OCI-LY1 (cell line): ENCODE results near the gene SGO1.

ENCODE experiments used
- H2AFZ ChIP-seq: fragments of 200-600 bp; sonication (generic), shearing (Covaris generic); 2 replicates; pipeline ENCODE4 v1.6.0; 2014; ENCODE audit warnings: antibody characterized with exemption, mild to moderate bottlenecking, low read length
- H3F3A ChIP-seq: fragments of 200-600 bp; sonication (generic), shearing (Covaris generic); 2 replicates; pipeline ENCODE4 v1.6.0; 2014; ENCODE audit warnings: mild to moderate bottlenecking, antibody characterized with exemption, low read length, moderate library complexity; ENCODE audit not compliant: insufficient read depth
- H3K27ac ChIP-seq: fragments of 200-600 bp; sonication (generic); 2 replicates; pipeline ENCODE4 v1.5.1; 2014; ENCODE audit warnings: low read length, mixed run types, mild to moderate bottlenecking, low read depth; ENCODE audit not compliant: poor library complexity, severe bottlenecking
- H3K27me3 ChIP-seq: fragments of 200-600 bp; sonication (generic); 2 replicates; pipeline ENCODE4 v1.6.0; 2014; ENCODE audit warnings: antibody characterized with exemption, mild to moderate bottlenecking, low read length, moderate library complexity; ENCODE audit not compliant: insufficient read depth
- H3K36me3 ChIP-seq: fragments of 200-600 bp; sonication (generic); 2 replicates; pipeline ENCODE4 v1.6.1; 2014; ENCODE audit warnings: mild to moderate bottlenecking, antibody characterized with exemption, low read length, moderate library complexity, mixed read lengths; ENCODE audit not compliant: insufficient read depth
- H3K4me1 ChIP-seq: fragments of 200-600 bp; sonication (generic); 2 replicates; pipeline ENCODE4 v1.5.1; 2014; ENCODE audit warnings: mild to moderate bottlenecking, low read length, moderate library complexity; ENCODE audit not compliant: insufficient read depth, severe bottlenecking
- H3K4me2 ChIP-seq: fragments of 200-600 bp; sonication (generic), shearing (Covaris generic); 2 replicates; pipeline ENCODE4 v1.6.1; 2014; ENCODE audit warnings: low read length
- H3K4me3 ChIP-seq: fragments of 200-600 bp; sonication (generic); 2 replicates; pipeline ENCODE4 v1.5.1; 2014; ENCODE audit warnings: low read length, low read depth, mild to moderate bottlenecking, mixed read lengths; ENCODE audit not compliant: poor library complexity, severe bottlenecking
- H3K79me2 ChIP-seq: fragments of 200-600 bp; shearing (Covaris generic); 2 replicates; pipeline ENCODE4 v1.6.1; 2016; ENCODE audit warnings: mixed run types, low read length, mixed read lengths; ENCODE audit not compliant: insufficient read depth
- H3K9ac ChIP-seq: fragments of 200-600 bp; sonication (generic), shearing (Covaris generic); 2 replicates; pipeline ENCODE4 v1.6.1; 2014; ENCODE audit warnings: mild to moderate bottlenecking, low read length, mixed read lengths
- H3K9me2 ChIP-seq: fragments of 200-600 bp; sonication (generic), shearing (Covaris generic); 2 replicates; pipeline ENCODE4 v1.6.1; 2014; ENCODE audit warnings: low read depth, mild to moderate bottlenecking, low read length, mixed read lengths
- H3K9me3 ChIP-seq: fragments of 200-600 bp; shearing (Covaris generic); 2 replicates; pipeline ENCODE4 v1.6.1; 2014; ENCODE audit warnings: low read length, mixed read lengths
- H4K20me1 ChIP-seq: fragments of 200-600 bp; sonication (generic), shearing (Covaris generic); 2 replicates; pipeline ENCODE4 v1.6.0; 2016; ENCODE audit warnings: mild to moderate bottlenecking, low read length; ENCODE audit not compliant: insufficient read depth
- CTCF ChIP-seq: fragments of 200-600 bp; sonication (generic), shearing (Covaris generic); IDR thresholded peaks from 2 replicates; pipeline ENCODE4 v1.5.1; 2017; ENCODE audit warnings: mild to moderate bottlenecking, antibody characterized with exemption, low read length, moderate library complexity, mixed read lengths
- EZH2 ChIP-seq: fragments of 200-600 bp; sonication (generic), shearing (Covaris generic); IDR thresholded peaks from 2 replicates; pipeline ENCODE4 v1.8.0; 2017; ENCODE audit warnings: borderline replicate concordance, mixed run types, mild to moderate bottlenecking, antibody characterized with exemption, low read length, moderate library complexity, mixed read lengths

Gene SGO1

GRCh38 chr3:20141851-20142250 lies 44.2 kb downstream of the SGO1 start:
- Histone ChIP-seq H3K4me2 (no peak overlapping the region), H3K9ac (no peak overlapping the region), H3K4me3 (no peak overlapping the region), H3K9me2 (no peaks in the 10 kb centered on the region), H3K27me3 (no peaks in the 10 kb centered on the region), H3F3A (no peaks in the 10 kb centered on the region), H2AFZ (no peak overlapping the region), H4K20me1 (no peaks in the 10 kb centered on the region), H3K9me3 (no peaks in the 10 kb centered on the region), H3K79me2 (no peaks in the 10 kb centered on the region), H3K4me1 (no peaks in the 10 kb centered on the region), H3K27ac (no peak overlapping the region), H3K36me3 (peaks cover 30% of the 10 kb centered on the region; the same call in 1 of the 2 replicates)
- TF ChIP-seq CTCF, result no peak
- TF ChIP-seq EZH2, result no peak

GRCh38 chr3:20141316-20141715 lies 44.7 kb downstream of the SGO1 start:
- H3K27me3 ChIP-seq, result no peaks in the 10 kb centered on the region
- no peaks in the 10 kb centered on the region for H3F3A ChIP-seq
- TF ChIP-seq CTCF (no peak), EZH2 (no peak)
- H3K9ac ChIP-seq, result no peak overlapping the region
- H3K27ac ChIP-seq, result no peak overlapping the region
- peaks cover 32% of the 10 kb centered on the region; the same call in 1 of the 2 replicates for H3K36me3 ChIP-seq
- no peaks in the 10 kb centered on the region for H4K20me1 ChIP-seq
- H3K4me1 ChIP-seq, result no peaks in the 10 kb centered on the region
- no peaks in the 10 kb centered on the region for H3K9me2 ChIP-seq
- H2AFZ ChIP-seq, result no peak overlapping the region
- no peak overlapping the region for H3K4me2 ChIP-seq
- H3K4me3 ChIP-seq, result no peak overlapping the region
- H3K79me2 ChIP-seq, result no peaks in the 10 kb centered on the region
- H3K9me3 ChIP-seq, result no peaks in the 10 kb centered on the region

- Histone ChIP-seq H3K9me3 (no peaks in the 10 kb centered on the region), H2AFZ (no peak overlapping the region), H3F3A (no peaks in the 10 kb centered on the region), H3K4me1 (no peaks in the 10 kb centered on the region), H3K36me3 (peaks cover 32% of the 10 kb centered on the region; the same call in 1 of the 2 replicates), H3K79me2 (no peaks in the 10 kb centered on the region), H3K9me2 (no peaks in the 10 kb centered on the region), H3K9ac (no peak overlapping the region), H3K27me3 (no peaks in the 10 kb centered on the region), H3K4me3 (no peak overlapping the region), H3K4me2 (no peak overlapping the region), H4K20me1 (no peaks in the 10 kb centered on the region), H3K27ac (no peak overlapping the region)
- no peak for TF ChIP-seq CTCF
- no peak for TF ChIP-seq EZH2
Observed at GRCh38 chr3:20140881-20141280, 45.1 kb downstream of the SGO1 start.
